Small intestine (tissue), 7 donors: ENCODE measurements around the gene JAKMIP1. TPM values are rescaled to one million over a fixed set of nuclear protein-coding genes. Genes with fewer than 3 reads are reported as not detected.

Source experiments
- DNase-seq, 2 donors: peaks; one replicate each; pipeline versions ENCODE4 v3.0.0 to v3.0.0-alpha.2; 2013
- FAIRE-seq: peaks from 2 replicates; lab custom pipeline; 2012; peaks lifted over from hg19 to GRCh38; lab: Jason Lieb, UNC
- H3K27ac ChIP-seq, 3 donors: one replicate each; pipeline ENCODE4 v1.5.1; 2013; ENCODE audit warnings: low read length in 2 of 3, mild to moderate bottlenecking in 2 of 3, control low read depth in 1 of 3, inconsistent platforms in 1 of 3, low read depth in 1 of 3, moderate library complexity in 1 of 3
- H3K27me3 ChIP-seq, 3 donors: one replicate each; pipeline ENCODE4 v1.6.1; 2013; ENCODE audit warnings: low read length in 3 of 3, inconsistent platforms in 1 of 3; ENCODE audit not compliant: control insufficient read depth in 3 of 3, insufficient read depth in 3 of 3
- H3K36me3 ChIP-seq, 3 donors: one replicate each; pipeline ENCODE4 v1.6.1; 2013; ENCODE audit warnings: low read length in 3 of 3, inconsistent platforms in 1 of 3, low read depth in 1 of 3, mild to moderate bottlenecking in 1 of 3, moderate library complexity in 1 of 3; ENCODE audit not compliant: control insufficient read depth in 3 of 3, insufficient read depth in 2 of 3
- H3K4me1 ChIP-seq, 3 donors: one replicate each; pipeline ENCODE4 v1.6.1; 2013; ENCODE audit warnings: low read length in 2 of 3, inconsistent platforms in 1 of 3, low read depth in 1 of 3, mild to moderate bottlenecking in 1 of 3, moderate library complexity in 1 of 3; ENCODE audit not compliant: control insufficient read depth in 3 of 3, insufficient read depth in 2 of 3
- H3K4me3 ChIP-seq, 3 donors: one replicate each; pipeline ENCODE4 v1.5.1; 2013; ENCODE audit warnings: low read length in 3 of 3, control low read depth in 1 of 3, inconsistent platforms in 1 of 3, low read depth in 1 of 3, mild to moderate bottlenecking in 1 of 3, moderate library complexity in 1 of 3
- H3K9me3 ChIP-seq, 2 donors: one replicate each; pipeline ENCODE4 v1.6.1; 2013; ENCODE audit warnings: low read depth in 1 of 2, low read length in 1 of 2; ENCODE audit not compliant: control insufficient read depth in 2 of 2, insufficient read depth in 1 of 2
- WGBS, 3 donors: extraction: QIAGEN DNeasy Blood & Tissue Kit; methylation state at CpG; one replicate each; pipeline ENCODE4 v1.1.7; 2013; 5-methylcytosine and 5-hydroxymethylcytosine counted together
- polyA plus RNA-seq, 4 donors: library from polyadenylated mRNA; stranded (reverse) in 3 of 4; unstranded in 1 of 4; fragments of 200-250 nt in 3 of 4; fragments of 120-200 nt in 1 of 4; gene quantifications; one replicate each; pipeline versions ENCODE4 v1.2.1 to v1.2.3, GENCODE V29; 2013
- donor health status: healthy with polysubstance abuse.
- donor health status: control.
- donor health status: control.
- donor health status: Bipolar disorder and iron deficiency.
- donor health status: healthy.

JAKMIP1 gene
- polyA plus RNA-seq, 4 donors = 0.25 to 1.8 (median 1.0) TPM

GRCh38 chr4:6122496-6122895, 77.9 kb downstream of the JAKMIP1 start:
- no peak for FAIRE-seq
- 68 to 78% (median 71%) methylated on average over 6 of the region's 6 CpGs for WGBS, 3 donors
- H3K36me3 ChIP-seq = no peaks in the 10 kb centered on the region
- no peak overlapping the region for H3K27ac ChIP-seq
- H3K9me3 ChIP-seq = no peaks in the 10 kb centered on the region
- no peak overlapping the region for H3K4me3 ChIP-seq
- no peak for DNase-seq
- H3K4me1 ChIP-seq = no peaks in the 10 kb centered on the region
- H3K27me3 ChIP-seq = no peaks in the 10 kb centered on the region

- H3K4me3 ChIP-seq = no peak overlapping the region
- no peak overlapping the region for H3K27ac ChIP-seq
- peaks cover 0 to under 1% (median 0%) of the 10 kb centered on the region in 3 donors for H3K27me3 ChIP-seq
- WGBS, 3 donors = 91% methylated on average over 12 of the region's 12 CpGs
- no peaks in the 10 kb centered on the region for H3K36me3 ChIP-seq
- H3K9me3 ChIP-seq = no peaks in the 10 kb centered on the region
- FAIRE-seq (no peak), DNase-seq (no peak)
- no peaks in the 10 kb centered on the region for H3K4me1 ChIP-seq
These were observed 78.4 kb downstream of the JAKMIP1 start for GRCh38 chr4:6121941-6122340.

- H3K9me3 ChIP-seq = no peaks in the 10 kb centered on the region
- H3K27me3 ChIP-seq = peaks cover 0 to 3% (median 0%) of the 10 kb centered on the region in 3 donors
- no peaks in the 10 kb centered on the region for H3K4me1 ChIP-seq
- DNase-seq (no peak), FAIRE-seq (no peak)
- WGBS, 3 donors = 88 to 89% (median 89%) methylated on average over 18 of the region's 18 CpGs
- H3K4me3 ChIP-seq = no peak overlapping the region
- H3K27ac ChIP-seq = no peak overlapping the region
- no peaks in the 10 kb centered on the region for H3K36me3 ChIP-seq
These were observed 79.0 kb downstream of the JAKMIP1 start for GRCh38 chr4:6121276-6121850.

- H3K36me3 ChIP-seq = no peaks in the 10 kb centered on the region
- no peaks in the 10 kb centered on the region for H3K4me1 ChIP-seq
- no peak for FAIRE-seq
- H3K27ac ChIP-seq = no peak overlapping the region
- no peak overlapping the region for H3K4me3 ChIP-seq
- no peaks in the 10 kb centered on the region for H3K9me3 ChIP-seq
- H3K27me3 ChIP-seq = peaks cover 0 to 3% (median 0%) of the 10 kb centered on the region in 3 donors
- 60 to 67% (median 63%) methylated on average over 6 of the region's 6 CpGs for WGBS, 3 donors
- DNase-seq = no peak
These were observed 80.0 kb downstream of the JAKMIP1 start for GRCh38 chr4:6120361-6120760.

- Histone ChIP-seq H3K36me3 (no peaks in the 10 kb centered on the region), H3K27me3 (peaks cover 0 to 3% (median 0%) of the 10 kb centered on the region in 3 donors), H3K4me3 (no peak overlapping the region), H3K27ac (no peak overlapping the region), H3K4me1 (no peaks in the 10 kb centered on the region), H3K9me3 (no peaks in the 10 kb centered on the region)
- no peak for DNase-seq
- FAIRE-seq = no peak
- WGBS, 3 donors = 51 to 66% (median 57%) methylated on average over 5 of the region's 5 CpGs
These were observed 80.8 kb downstream of the JAKMIP1 start for GRCh38 chr4:6119507-6120020.

GRCh38 chr4:6118201-6118600, 82.1 kb downstream of the JAKMIP1 start:
- DNase-seq = no peak
- Histone ChIP-seq H3K4me1 (no peaks in the 10 kb centered on the region), H3K27ac (no peak overlapping the region), H3K4me3 (no peak overlapping the region), H3K36me3 (no peaks in the 10 kb centered on the region), H3K9me3 (no peaks in the 10 kb centered on the region), H3K27me3 (peaks cover 0 to 3% (median 0%) of the 10 kb centered on the region in 3 donors)
- no peak for FAIRE-seq
- WGBS, 3 donors = 79 to 85% (median 81%) methylated on average over 7 of the region's 7 CpGs

GRCh38 chr4:6116696-6117285, 83.6 kb downstream of the JAKMIP1 start:
- no peak for DNase-seq
- FAIRE-seq = no peak
- no peak overlapping the region for H3K4me3 ChIP-seq

GRCh38 chr4:6115746-6116586, 84.4 kb downstream of the JAKMIP1 start:
- DNase-seq = no peak
- Histone ChIP-seq H3K4me1 (no peaks in the 10 kb centered on the region), H3K27me3 (peaks cover 0 to 3% (median 0%) of the 10 kb centered on the region in 3 donors), H3K9me3 (no peaks in the 10 kb centered on the region), H3K4me3 (no peak overlapping the region), H3K36me3 (no peaks in the 10 kb centered on the region), H3K27ac (no peak overlapping the region)
- 67 to 76% (median 75%) methylated on average over 23 of the region's 23 CpGs for WGBS, 3 donors
- no peak for FAIRE-seq

More at GRCh38 chr4:6116696-6117285, 83.6 kb downstream of the JAKMIP1 start:
- Histone ChIP-seq H3K36me3 (no peaks in the 10 kb centered on the region), H3K27me3 (peaks cover 0 to 3% (median 0%) of the 10 kb centered on the region in 3 donors), H3K4me1 (no peaks in the 10 kb centered on the region), H3K9me3 (no peaks in the 10 kb centered on the region), H3K27ac (no peak overlapping the region)
- 22 to 38% (median 37%) methylated on average over 15 of the region's 15 CpGs for WGBS, 3 donors
